ENCODE results near the gene AP3B2.

GRCh38 chr15:82709421-82710207, at the start of gene AP3B2:
- TF ChIP-seq, protein P1, sequence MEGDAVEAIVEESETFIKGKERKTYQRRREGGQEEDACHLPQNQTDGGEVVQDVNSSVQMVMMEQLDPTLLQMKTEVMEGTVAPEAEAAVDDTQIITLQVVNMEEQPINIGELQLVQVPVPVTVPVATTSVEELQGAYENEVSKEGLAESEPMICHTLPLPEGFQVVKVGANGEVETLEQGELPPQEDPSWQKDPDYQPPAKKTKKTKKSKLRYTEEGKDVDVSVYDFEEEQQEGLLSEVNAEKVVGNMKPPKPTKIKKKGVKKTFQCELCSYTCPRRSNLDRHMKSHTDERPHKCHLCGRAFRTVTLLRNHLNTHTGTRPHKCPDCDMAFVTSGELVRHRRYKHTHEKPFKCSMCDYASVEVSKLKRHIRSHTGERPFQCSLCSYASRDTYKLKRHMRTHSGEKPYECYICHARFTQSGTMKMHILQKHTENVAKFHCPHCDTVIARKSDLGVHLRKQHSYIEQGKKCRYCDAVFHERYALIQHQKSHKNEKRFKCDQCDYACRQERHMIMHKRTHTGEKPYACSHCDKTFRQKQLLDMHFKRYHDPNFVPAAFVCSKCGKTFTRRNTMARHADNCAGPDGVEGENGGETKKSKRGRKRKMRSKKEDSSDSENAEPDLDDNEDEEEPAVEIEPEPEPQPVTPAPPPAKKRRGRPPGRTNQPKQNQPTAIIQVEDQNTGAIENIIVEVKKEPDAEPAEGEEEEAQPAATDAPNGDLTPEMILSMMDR (IDR thresholded peaks at IDR 0.05): no peak
- TF ChIP-seq POLR2A (IDR thresholded peaks at IDR 0.05): no peak

All from testis (tissue), 2 donors.